ENCODE data around the gene PTPRE.

PTPRE gene

DNA sequence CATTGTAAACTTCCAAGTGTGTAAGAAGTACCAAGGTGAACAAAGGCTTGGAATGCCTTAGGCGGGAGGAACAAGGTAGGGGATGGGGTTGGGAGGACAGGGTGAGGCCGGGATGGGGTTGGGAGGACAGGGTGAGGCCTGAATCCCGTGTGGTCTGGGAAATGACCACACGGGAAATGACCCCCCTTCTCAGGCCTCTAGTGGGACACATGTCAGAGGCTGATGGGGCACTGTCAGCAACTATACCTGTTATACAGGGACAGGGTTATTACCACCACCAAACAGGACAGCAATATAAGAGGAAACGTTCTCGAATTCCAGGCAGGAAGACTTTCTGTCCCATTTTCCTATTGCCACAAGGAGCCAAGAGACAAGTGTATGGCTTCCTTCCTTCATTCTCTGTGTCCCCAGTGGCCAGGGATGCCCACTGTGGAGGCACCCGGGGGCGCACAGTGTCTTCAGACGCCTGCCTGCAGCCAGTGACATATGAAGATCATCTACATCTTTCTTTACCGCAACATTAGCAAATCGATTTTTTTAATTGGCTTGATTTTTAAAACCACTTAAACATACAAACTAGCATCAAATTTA, 218.0 kb downstream of the PTPRE start:
- TF ChIP-seq, protein P1, sequence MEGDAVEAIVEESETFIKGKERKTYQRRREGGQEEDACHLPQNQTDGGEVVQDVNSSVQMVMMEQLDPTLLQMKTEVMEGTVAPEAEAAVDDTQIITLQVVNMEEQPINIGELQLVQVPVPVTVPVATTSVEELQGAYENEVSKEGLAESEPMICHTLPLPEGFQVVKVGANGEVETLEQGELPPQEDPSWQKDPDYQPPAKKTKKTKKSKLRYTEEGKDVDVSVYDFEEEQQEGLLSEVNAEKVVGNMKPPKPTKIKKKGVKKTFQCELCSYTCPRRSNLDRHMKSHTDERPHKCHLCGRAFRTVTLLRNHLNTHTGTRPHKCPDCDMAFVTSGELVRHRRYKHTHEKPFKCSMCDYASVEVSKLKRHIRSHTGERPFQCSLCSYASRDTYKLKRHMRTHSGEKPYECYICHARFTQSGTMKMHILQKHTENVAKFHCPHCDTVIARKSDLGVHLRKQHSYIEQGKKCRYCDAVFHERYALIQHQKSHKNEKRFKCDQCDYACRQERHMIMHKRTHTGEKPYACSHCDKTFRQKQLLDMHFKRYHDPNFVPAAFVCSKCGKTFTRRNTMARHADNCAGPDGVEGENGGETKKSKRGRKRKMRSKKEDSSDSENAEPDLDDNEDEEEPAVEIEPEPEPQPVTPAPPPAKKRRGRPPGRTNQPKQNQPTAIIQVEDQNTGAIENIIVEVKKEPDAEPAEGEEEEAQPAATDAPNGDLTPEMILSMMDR (IDR thresholded peaks at IDR 0.05), result no peak
- Histone ChIP-seq H3K4me1 (peaks cover 5 to 25% (median 17%) of the 10 kb centered on the region in 4 donors), H3K36me3 (no peaks in the 10 kb centered on the region), H3K4me3 (no peak overlapping the region), H3K9me3 (no peaks in the 10 kb centered on the region), H3K27me3 (peaks cover 0 to 39% of the 10 kb centered on the region in 2 donors), H3K27ac (no peak overlapping the region)
- no peak for DNase-seq
- intact Hi-C loops (cut with DNase I; ENCODE audit: low total_unique reads), result no loop called here

DNA sequence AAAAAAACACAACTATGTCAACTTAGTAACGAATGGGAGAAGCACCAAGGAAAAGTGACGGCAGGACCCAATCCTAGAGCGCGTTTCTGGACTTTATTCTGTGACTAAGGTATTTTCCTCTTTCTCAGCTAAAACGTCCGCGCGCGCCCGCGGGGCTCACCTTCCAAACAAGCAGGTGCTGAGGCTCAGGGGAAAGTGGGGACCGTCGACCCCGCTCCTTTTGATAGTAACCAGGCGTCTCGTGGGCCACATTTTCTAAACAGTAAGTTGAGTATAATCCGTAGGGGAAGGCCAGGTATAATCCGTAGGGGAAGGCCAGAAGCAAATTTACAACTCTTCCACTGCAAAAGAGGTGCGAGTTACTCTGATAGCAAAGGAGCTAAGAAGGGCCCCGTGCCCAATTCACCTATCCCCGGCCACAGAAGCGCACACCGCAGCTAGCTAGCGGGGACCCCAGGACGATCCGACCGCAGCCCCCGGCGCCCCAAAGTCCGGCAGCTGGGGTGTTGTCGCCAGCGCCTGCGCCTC, 218.6 kb downstream of the PTPRE start:
- no peak overlapping the region for H3K27ac ChIP-seq
- peaks cover 0 to 36% of the 10 kb centered on the region in 2 donors for H3K27me3 ChIP-seq
- H3K4me1 ChIP-seq, result peaks cover 5 to 25% (median 17%) of the 10 kb centered on the region in 4 donors
- no peaks in the 10 kb centered on the region for H3K36me3 ChIP-seq
- H3K4me3 ChIP-seq, result peak overlapping the region; percentile 54 to 58
- TF ChIP-seq, protein P1 (IDR thresholded peaks at IDR 0.05), result no peak
- intact Hi-C loops (cut with DNase I; ENCODE audit: low total_unique reads), result no loop called here
- DNase-seq, result no peak
- H3K9me3 ChIP-seq, result no peaks in the 10 kb centered on the region

DNA sequence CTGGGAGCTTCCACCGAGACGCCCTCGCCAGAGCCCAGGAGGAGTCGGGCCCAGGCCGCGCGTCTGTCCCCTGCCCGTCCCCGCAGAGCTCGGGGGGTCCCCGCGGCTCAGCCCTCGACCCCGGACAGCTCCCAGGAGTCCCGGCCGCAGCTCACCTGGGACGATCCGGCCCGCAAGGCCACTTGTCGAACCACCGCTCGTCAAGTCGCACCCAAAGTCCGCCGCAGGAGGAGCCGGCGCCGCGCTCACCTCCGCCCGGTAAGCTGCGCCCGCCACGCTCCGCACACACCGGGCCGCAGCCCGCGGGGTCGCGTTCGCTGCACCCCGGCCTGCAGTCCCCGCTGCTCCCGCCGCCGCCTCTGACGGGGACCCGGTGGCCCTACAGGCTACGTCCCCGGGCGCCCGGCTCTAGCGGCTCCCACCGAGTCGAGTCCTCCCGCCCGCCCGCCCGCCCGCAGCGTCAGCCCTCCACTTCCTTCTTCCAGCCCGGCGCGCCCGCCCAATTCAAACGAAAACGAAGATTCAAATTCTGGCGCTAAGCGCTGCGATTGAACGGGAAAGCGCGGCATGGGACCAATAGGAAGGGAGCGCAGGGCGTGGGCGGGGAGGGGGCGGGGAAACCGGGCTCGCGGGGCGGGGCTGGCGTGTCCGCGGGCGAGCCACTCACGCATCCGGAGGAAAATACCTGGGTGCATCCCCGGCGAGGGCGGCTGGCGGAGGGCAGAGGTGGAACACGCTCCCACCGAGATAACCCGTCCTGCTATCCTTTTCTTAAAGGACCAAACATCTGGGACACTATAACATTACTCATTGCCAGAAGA, 219.3 kb downstream of the PTPRE start, which contains the start of gene MKI67:
Gene MKI67 (minus strand): TSS at position 480 of the 821 bp plus-strand sequence. CDS start 756 bp downstream, outside the sequence.
- no peak within 1 kb of the TSS for H3K27ac ChIP-seq
- intact Hi-C loops (cut with DNase I; ENCODE audit: low total_unique reads), result no loop called here
- peak within 1 kb of the TSS; percentile 54 to 58 for H3K4me3 ChIP-seq
- peaks cover 5 to 25% (median 17%) of the 10 kb centered on the region in 4 donors for H3K4me1 ChIP-seq
- TF ChIP-seq, protein P1 (IDR thresholded peaks at IDR 0.05), result no peak
- peak; percentile 82 to 85 for DNase-seq
- no peaks in the 10 kb centered on the region for H3K9me3 ChIP-seq
- H3K27me3 ChIP-seq, result peaks cover 0 to 34% of the 10 kb centered on the region in 2 donors
- H3K36me3 ChIP-seq, result no peaks in the 10 kb centered on the region

DNA sequence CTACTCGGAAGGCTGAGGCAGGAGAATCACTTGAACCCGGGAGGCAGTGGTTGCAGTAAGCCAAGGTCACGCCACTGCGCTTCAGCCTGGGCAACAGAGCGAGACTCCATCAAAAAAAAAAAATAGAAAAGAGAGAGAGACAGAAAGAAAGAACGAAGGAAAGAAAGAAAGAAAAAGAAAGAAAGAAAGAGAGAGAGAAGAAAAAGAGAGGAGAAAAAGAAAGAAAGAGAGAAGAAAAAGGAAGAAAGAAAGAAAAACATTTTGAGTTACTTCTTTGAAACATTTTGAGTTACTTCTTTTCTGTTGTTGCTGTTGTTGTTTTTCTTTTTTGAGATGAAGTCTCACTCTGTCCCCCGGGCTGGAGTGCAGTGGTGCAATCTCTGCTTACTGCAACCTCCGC, 221.7 kb downstream of the PTPRE start:
- peaks cover 0 to 15% of the 10 kb centered on the region in 2 donors for H3K27me3 ChIP-seq
- TF ChIP-seq, protein P1 (IDR thresholded peaks at IDR 0.05), result no peak
- H3K4me3 ChIP-seq, result no peak overlapping the region
- DNase-seq, result no peak
- no peak overlapping the region for H3K27ac ChIP-seq
- H3K36me3 ChIP-seq, result no peaks in the 10 kb centered on the region
- H3K9me3 ChIP-seq, result no peaks in the 10 kb centered on the region
- peaks cover 5 to 25% (median 17%) of the 10 kb centered on the region in 4 donors for H3K4me1 ChIP-seq
- intact Hi-C loops (cut with DNase I; ENCODE audit: low total_unique reads), result no loop called here

DNA sequence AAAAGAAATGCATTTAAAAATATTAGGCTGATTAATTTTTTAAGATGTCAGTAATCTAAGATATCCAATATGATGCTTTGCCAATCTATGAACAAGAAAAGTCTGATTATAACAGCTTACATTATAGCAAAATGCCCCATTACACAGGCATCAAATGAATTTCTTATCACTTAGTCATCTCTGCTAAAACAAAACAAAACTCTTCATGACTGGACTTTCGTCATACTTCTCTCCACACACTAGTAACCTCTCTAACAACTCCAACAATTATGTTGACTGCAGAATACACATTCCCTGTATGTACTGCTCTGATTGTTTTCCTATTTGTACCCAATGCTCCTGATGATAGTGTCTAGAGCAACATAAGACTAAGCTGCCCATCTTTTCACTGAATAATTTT, 223.1 kb downstream of the PTPRE start:
- Histone ChIP-seq H3K4me3 (no peak overlapping the region), H3K27ac (no peak overlapping the region), H3K9me3 (no peaks in the 10 kb centered on the region), H3K27me3 (peaks cover 0 to under 1% of the 10 kb centered on the region in 2 donors), H3K4me1 (peaks cover 5 to 20% (median 14%) of the 10 kb centered on the region in 4 donors), H3K36me3 (no peaks in the 10 kb centered on the region)
- intact Hi-C loops (cut with DNase I; ENCODE audit: low total_unique reads), result no loop called here
- TF ChIP-seq, protein P1 (IDR thresholded peaks at IDR 0.05), result no peak
- no peak for DNase-seq

Measured in tibial artery (tissue), 4 donors.